ENCODE data around the gene E2F4. TPM values are rescaled to one million over a fixed set of nuclear protein-coding genes. Genes with fewer than 3 reads are reported as not detected.

E2F4 gene
- total and polyA plus RNA-seq, 2 of the 13 experiments (the other 11 are each of a cell fraction or from before 2014, with no cell fraction given), result 84.8 to 91.2 TPM

GRCh38 chr16:67185651-67186134, 6.3 kb upstream of the E2F4 start (continued):
- TF ChIP-seq ESRRA (CRISPR knock-in tag; IDR thresholded peaks at IDR 0.05; ENCODE audit: low read depth) (peak; percentile 22; the same call in 1 of the 2 replicates), IRX3 (CRISPR knock-in tag; IDR thresholded peaks at IDR 0.05; ENCODE audit: borderline replicate concordance, low read depth) (no peak), CHD2 (IDR thresholded peaks at IDR 0.05; ENCODE audit: low read depth, low read length) (no peak), TFDP1 (CRISPR knock-in tag; IDR thresholded peaks at IDR 0.05; ENCODE audit: borderline replicate concordance) (no peak), FOXA3 (CRISPR knock-in tag; IDR thresholded peaks at IDR 0.05) (no peak), ZNF776 (CRISPR knock-in tag; IDR thresholded peaks at IDR 0.05) (peak; percentile 4; the same call in 1 of the 2 replicates), ZBTB39 (CRISPR knock-in tag; IDR thresholded peaks at IDR 0.05) (0 out of 2 replicates have a peak, but pooled peaks have one; percentile 8), TCF7 (IDR thresholded peaks at IDR 0.05; ENCODE audit: low read depth) (no peak), ZNF234 (CRISPR knock-in tag; conservative IDR thresholded peaks at IDR 0.05) (no peak), ZNF547 (CRISPR knock-in tag; IDR thresholded peaks at IDR 0.05) (no peak), POLR2A (IDR thresholded peaks at IDR 0.05; ENCODE audit: insufficient read depth in 1 of 2, low read depth in 2 of 2, low read length in 2 of 2) (no peak), ZNF709 (CRISPR knock-in tag; IDR thresholded peaks at IDR 0.05) (peak; percentile 49; the same call in 1 of the 2 replicates), NAIF1 (CRISPR knock-in tag; IDR thresholded peaks at IDR 0.05; ENCODE audit: borderline replicate concordance) (no peak), DNMT3B (CRISPR knock-in tag; conservative IDR thresholded peaks at IDR 0.05) (0 out of 2 replicates have a peak, but pooled peaks have one; percentile 63), DPF2 (CRISPR knock-in tag; IDR thresholded peaks at IDR 0.05; ENCODE audit: borderline replicate concordance, low read depth) (no peak), ATF1 (CRISPR knock-in tag; IDR thresholded peaks at IDR 0.05) (no peak), MTA3 (CRISPR knock-in tag; IDR thresholded peaks at IDR 0.05) (no peak), GZF1 (CRISPR knock-in tag; IDR thresholded peaks at IDR 0.05) (no peak), ZNF33A (CRISPR knock-in tag; IDR thresholded peaks at IDR 0.05; ENCODE audit: borderline replicate concordance) (no peak), ZBTB43 (CRISPR knock-in tag; conservative IDR thresholded peaks at IDR 0.05) (no peak), ZFP1 (CRISPR knock-in tag; IDR thresholded peaks at IDR 0.05) (no peak), MEF2D (CRISPR knock-in tag; IDR thresholded peaks at IDR 0.05) (no peak), ZNF784 (CRISPR knock-in tag; IDR thresholded peaks at IDR 0.05; ENCODE audit: borderline replicate concordance) (no peak), ZNF549 (CRISPR knock-in tag; IDR thresholded peaks at IDR 0.05) (no peak), ZBTB2 (CRISPR knock-in tag; IDR thresholded peaks at IDR 0.05; ENCODE audit: low read depth) (no peak)
